CD1c-positive myeloid dendritic cell (primary cell): ENCODE measurements around the gene PGAP6.
"Not testable (repeated sequence)": the region's sequence is repeated elsewhere in the genome, so short reads cannot be mapped to it uniquely, and the experiment has no call there.

ENCODE experiments used
- DNase-seq: peaks from one replicate; pipeline ENCODE4 v3.0.0-alpha.2; 2016; ENCODE audit errors: extremely low spot score

The PGAP6 gene

GRCh38 chr16:351804-352520 is 29.8 kb downstream of the PGAP6 start:
- DNase-seq: peak; percentile 47

GRCh38 chr16:350203-350602 is 31.6 kb downstream of the PGAP6 start:
- DNase-seq: no peak

GRCh38 chr16:349211-349610 is 32.6 kb downstream of the PGAP6 start:
- DNase-seq: no peak

GRCh38 chr16:348495-348894 is 33.3 kb downstream of the PGAP6 start:
- not testable (repeated sequence) for DNase-seq

- no peak for DNase-seq
Measured at GRCh38 chr16:347203-347602, 34.6 kb downstream of the PGAP6 start.

- DNase-seq: no peak
Measured at GRCh38 chr16:346587-346986, 35.2 kb downstream of the PGAP6 start.

- DNase-seq: no peak
Measured at GRCh38 chr16:345772-346171, 36.0 kb downstream of the PGAP6 start.

- DNase-seq: no peak
Measured at GRCh38 chr16:342455-343213, 39.1 kb downstream of the PGAP6 start.

- not testable (repeated sequence) for DNase-seq
Measured at GRCh38 chr16:341974-342336, 39.8 kb downstream of the PGAP6 start.

GRCh38 chr16:341095-341973 is 40.4 kb downstream of the PGAP6 start:
- DNase-seq: not testable (repeated sequence)

- no peak for DNase-seq
Measured at GRCh38 chr16:340370-341091, 41.2 kb downstream of the PGAP6 start.

GRCh38 chr16:339680-340079 is 42.1 kb downstream of the PGAP6 start:
- no peak for DNase-seq

GRCh38 chr16:337975-338575 is 43.7 kb downstream of the PGAP6 start:
- DNase-seq: peak; percentile 84

- no peak for DNase-seq
Measured at GRCh38 chr16:337437-337836, 44.3 kb downstream of the PGAP6 start.

- DNase-seq: peak; percentile 59
Measured at GRCh38 chr16:336269-336668, 45.5 kb downstream of the PGAP6 start.

- not testable (repeated sequence) for DNase-seq
Measured at GRCh38 chr16:334861-335632, 46.7 kb downstream of the PGAP6 start.

- DNase-seq: not testable (repeated sequence)
Measured at GRCh38 chr16:334164-334832, 47.5 kb downstream of the PGAP6 start.

GRCh38 chr16:333406-334094 is 48.2 kb downstream of the PGAP6 start:
- no peak for DNase-seq

GRCh38 chr16:331181-331814 is 50.5 kb downstream of the PGAP6 start:
- not testable (repeated sequence) for DNase-seq
